H1 (cell line): ENCODE results near the gene WSCD1. TPM values are rescaled to one million over a fixed set of nuclear protein-coding genes. Genes with fewer than 3 reads are reported as not detected.

ENCODE experiments used
- CTCF ChIA-PET: fragments of 300-600 bp; sonication (Branson Sonifier 250); formaldehyde crosslinking; loops from one replicate; lab custom pipeline; 2021; ENCODE audit not compliant: partially characterized antibody; lab: Charles Lee
- POLR2A ChIA-PET: fragments of 300-600 bp; sonication (Branson Sonifier 250); formaldehyde crosslinking; loops from one replicate; lab custom pipeline; 2021; ENCODE audit warnings: inconsistent platforms; ENCODE audit not compliant: partially characterized antibody; lab: Charles Lee
- DNase-seq, 2 experiments: peaks; one replicate each; pipeline versions ENCODE4 v3.0.0 to v3.0.0-alpha.2; 2010 to 2022; ENCODE audit warnings: low spot score in 2 of 2, low read depth in 1 of 2, mixed read lengths in 1 of 2
- FAIRE-seq: peaks from 2 replicates; lab custom pipeline; 2011; peaks lifted over from hg19 to GRCh38; lab: Jason Lieb, UNC
- H2AFZ ChIP-seq: 2 replicates; pipeline ENCODE4 v1.8.1; 2012; ENCODE audit warnings: low read length, inconsistent platforms
- H2AK5ac ChIP-seq: 2 replicates; pipeline ENCODE4 v1.6.1; 2013; ENCODE audit warnings: low read depth, low read length
- H2BK120ac ChIP-seq: replicated peaks from 2 replicates; pipeline ENCODE3; 2013; ENCODE audit warnings: low read depth, low read length, inconsistent platforms
- H2BK12ac ChIP-seq: 2 replicates; pipeline ENCODE4 v1.6.1; 2013; ENCODE audit warnings: low read depth, low read length
- H2BK15ac ChIP-seq: 2 replicates; pipeline ENCODE4 v1.6.1; 2013; ENCODE audit warnings: low read length
- H2BK20ac ChIP-seq: 2 replicates; pipeline ENCODE4 v1.6.1; 2013; ENCODE audit warnings: low read length
- H2BK5ac ChIP-seq: 2 replicates; pipeline ENCODE4 v1.6.1; 2013; ENCODE audit warnings: low read depth, low read length
- H3K14ac ChIP-seq: 2 replicates; pipeline ENCODE4 v1.6.1; 2013; ENCODE audit warnings: inconsistent platforms; ENCODE audit not compliant: insufficient read length
- H3K18ac ChIP-seq: 2 replicates; pipeline ENCODE4 v1.6.1; 2013; ENCODE audit warnings: low read length; ENCODE audit errors: extremely low read depth
- H3K23ac ChIP-seq: 2 replicates; pipeline ENCODE4 v1.6.1; 2013; ENCODE audit warnings: inconsistent platforms; ENCODE audit not compliant: insufficient read length
- H3K23me2 ChIP-seq: 2 replicates; pipeline ENCODE4 v1.6.1; 2013; ENCODE audit warnings: low read depth, low read length
- H3K27ac ChIP-seq: 2 replicates; pipeline ENCODE4 v1.6.1; 2011; ENCODE audit warnings: low read depth, low read length, inconsistent platforms
- H3K27me3 ChIP-seq, 4 experiments: replicated peaks in 1 of 4; 1 replicate in 1 of 4; 2 replicates in 3 of 4; pipeline versions ENCODE4 v1.6.1 to v1.8.1; 2011 to 2013; ENCODE audit warnings: low read length in 3 of 4, mild to moderate bottlenecking in 3 of 4, inconsistent platforms in 2 of 4, mixed read lengths in 2 of 4, moderate library complexity in 1 of 4; ENCODE audit not compliant: control insufficient read depth in 3 of 4, insufficient read depth in 3 of 4; ENCODE audit errors: extremely low read depth in 1 of 4
- H3K36me3 ChIP-seq, 4 experiments: 2 replicates each; pipeline versions ENCODE4 v1.6.1 to v1.8.1; 2011 to 2013; ENCODE audit warnings: mild to moderate bottlenecking in 4 of 4, low read length in 3 of 4, moderate library complexity in 2 of 4, control low read depth in 1 of 4, inconsistent platforms in 1 of 4; ENCODE audit not compliant: insufficient read depth in 4 of 4, control insufficient read depth in 2 of 4
- H3K4ac ChIP-seq: replicated peaks from 2 replicates; pipeline ENCODE3; 2013; ENCODE audit warnings: low read length, low read depth, mixed read lengths, inconsistent platforms; ENCODE audit not compliant: insufficient read length
- H3K4me1 ChIP-seq, 4 experiments: replicated peaks in 1 of 4; 1 replicate in 1 of 4; 2 replicates in 3 of 4; pipeline versions ENCODE4 v1.6.1 to v1.8.1; 2011 to 2013; ENCODE audit warnings: low read length in 3 of 4, inconsistent platforms in 2 of 4, mixed read lengths in 1 of 4; ENCODE audit not compliant: insufficient read depth in 4 of 4, control insufficient read depth in 3 of 4
- H3K4me2 ChIP-seq, 2 experiments: 2 replicates each; pipeline versions ENCODE4 v1.6.1 to v1.8.1; 2011 to 2013; ENCODE audit warnings: low read depth in 2 of 2, low read length in 2 of 2, control low read depth in 1 of 2, inconsistent platforms in 1 of 2, mild to moderate bottlenecking in 1 of 2; ENCODE audit not compliant: insufficient read depth in 1 of 2
- H3K4me3 ChIP-seq, 4 experiments: fragments of 200-600, 300-600 bp in 1 of 4; sonication (generic), shearing (Covaris generic), sonication (Bioruptor Twin) in 1 of 4; 2 replicates each; pipeline versions ENCODE4 v1.5.1 to v1.8.1; 2011 to 2016; ENCODE audit warnings: low read length in 4 of 4, low read depth in 3 of 4, control low read depth in 2 of 4, inconsistent platforms in 2 of 4, mild to moderate bottlenecking in 2 of 4, mixed read lengths in 1 of 4, moderate library complexity in 1 of 4; ENCODE audit not compliant: insufficient read depth in 2 of 4; ENCODE audit errors: extremely low read depth in 1 of 4
- H3K56ac ChIP-seq: replicated peaks from 2 replicates; pipeline ENCODE3; 2013; ENCODE audit warnings: low read depth, mild to moderate bottlenecking, mixed read lengths, low read length, inconsistent platforms; ENCODE audit not compliant: insufficient read length
- H3K79me1 ChIP-seq: 2 replicates; pipeline ENCODE4 v1.6.1; 2013; ENCODE audit warnings: low read depth, low read length, control low read depth
- H3K79me2 ChIP-seq, 2 experiments: 2 replicates each; pipeline versions ENCODE4 v1.6.1 to v1.8.1; 2012 to 2013; ENCODE audit warnings: low read length in 2 of 2, mild to moderate bottlenecking in 2 of 2, inconsistent platforms in 1 of 2; ENCODE audit not compliant: insufficient read depth in 2 of 2, control insufficient read depth in 1 of 2
- H3K9ac ChIP-seq, 4 experiments: replicated peaks in 1 of 4; 1 replicate in 1 of 4; 2 replicates in 3 of 4; pipeline versions ENCODE4 v1.6.1 to v1.8.1; 2011 to 2013; ENCODE audit warnings: low read depth in 3 of 4, low read length in 3 of 4, control low read depth in 2 of 4, mild to moderate bottlenecking in 2 of 4, moderate library complexity in 2 of 4, inconsistent platforms in 1 of 4; ENCODE audit errors: extremely low read depth in 1 of 4
- H3K9me3 ChIP-seq, 2 experiments: 2 replicates each; pipeline versions ENCODE4 v1.6.1 to v1.8.1; 2012 to 2013; ENCODE audit warnings: mild to moderate bottlenecking in 2 of 2, moderate library complexity in 2 of 2, control low read depth in 1 of 2, inconsistent platforms in 1 of 2, low read depth in 1 of 2, low read length in 1 of 2, mixed read lengths in 1 of 2; ENCODE audit not compliant: insufficient read depth in 2 of 2
- H4K20me1 ChIP-seq, 2 experiments: replicated peaks in 1 of 2; 2 replicates each; pipeline versions ENCODE3 to v1.8.1; 2011 to 2013; ENCODE audit warnings: inconsistent platforms in 2 of 2, low read length in 2 of 2, mild to moderate bottlenecking in 1 of 2; ENCODE audit not compliant: insufficient read depth in 2 of 2, control insufficient read depth in 1 of 2
- H4K5ac ChIP-seq: 2 replicates; pipeline ENCODE4 v1.6.1; 2013; ENCODE audit warnings: low read length, low read depth, mixed read lengths, inconsistent platforms; ENCODE audit not compliant: insufficient read length
- H4K8ac ChIP-seq: 2 replicates; pipeline ENCODE4 v1.8.0; 2013; ENCODE audit warnings: mild to moderate bottlenecking, moderate library complexity, low read length, inconsistent platforms; ENCODE audit not compliant: insufficient read depth; ENCODE audit errors: extremely low read depth
- H4K91ac ChIP-seq: replicated peaks from 2 replicates; pipeline ENCODE3; 2013; ENCODE audit warnings: low read length, mixed read lengths, inconsistent platforms; ENCODE audit not compliant: insufficient read length
- CHD1 ChIP-seq: IDR thresholded peaks from 2 replicates; pipeline ENCODE4 v1.6.1; 2012; ENCODE audit warnings: low read depth, low read length, improper control_type of control experiment
- MAX ChIP-seq: IDR thresholded peaks from 2 replicates; pipeline ENCODE4 v1.6.1; 2012; ENCODE audit warnings: inconsistent platforms
- RAD21 ChIP-seq, 2 experiments: IDR thresholded peaks in 1 of 2; conservative IDR thresholded peaks in 1 of 2; 2 replicates each; pipeline ENCODE4 v1.6.1; 2011; ENCODE audit warnings: low read depth in 2 of 2, low read length in 2 of 2, improper control_type of control experiment in 1 of 2, inconsistent platforms in 1 of 2, mild to moderate bottlenecking in 1 of 2, moderate library complexity in 1 of 2
- RBBP5 ChIP-seq: IDR thresholded peaks from 2 replicates; pipeline ENCODE4 v1.7.1; 2012; ENCODE audit warnings: low read depth, mild to moderate bottlenecking, inconsistent platforms, low read length, moderate library complexity, borderline replicate concordance
- SIX5 ChIP-seq: IDR thresholded peaks from 2 replicates; pipeline ENCODE4 v1.6.1; 2011; ENCODE audit warnings: mild to moderate bottlenecking, low read depth, low read length
- WGBS, 2 experiments: shearing (Covaris generic) in 1 of 2; methylation state at CpG; one replicate each; pipeline versions ENCODE4 v1.1.6 to v1.1.7; 2013 to 2015; ENCODE audit warnings: low lambda C conversion rate in 2 of 2, mixed read lengths in 2 of 2, inconsistent platforms in 1 of 2, low coverage in 1 of 2, missing lambda C conversion rate in 1 of 2; ENCODE audit not compliant: insufficient replicate concordance in 2 of 2, insufficient coverage in 1 of 2, insufficient read length in 1 of 2; ENCODE audit errors: extremely low coverage in 1 of 2, missing lambda C conversion rate in 1 of 2; 5-methylcytosine and 5-hydroxymethylcytosine counted together
- polyA plus RNA-seq, 7 experiments: library from polyadenylated mRNA; depleted of rRNA in 3 of 7; stranded (reverse) in 5 of 7; unstranded in 2 of 7; fragments of >200 nt in 5 of 7; fragments of 200-250 nt in 2 of 7; gene quantifications; 1 replicate in 5 of 7; 2 replicates in 1 of 7; 4 replicates in 1 of 7; pipeline versions ENCODE4 v1.2.1 to v1.2.3, GENCODE V29; 2011 to 2013; ENCODE audit warnings: missing spikeins in 2 of 7, mixed read lengths in 2 of 7
- total RNA-seq: library from RNA; stranded (reverse); fragmentation: NEBNext Ultra II Directional; extraction: Animal tissue kit (Norgen Biotek cat#: 25700); gene quantifications from 2 replicates; pipeline ENCODE4 v1.2.1, GENCODE V29; 2021

WSCD1 gene
- total and polyA plus RNA-seq, 2 of the 8 experiments (the other 6 are each of a cell fraction or from before 2014, with no cell fraction given) = 21.9 to 39.0 TPM

GRCh38 chr17:6157716-6158115 is 87.5 kb downstream of the WSCD1 start:
- no peak for FAIRE-seq
- ChIA-PET POLR2A (interaction anchor here (1.5 kb wide), 1 partner anchor 18 kb away, joined by 3 read pairs; no protein-coding TSS in a partner anchor), CTCF (interaction anchor here (1.1 to 1.2 kb wide), 2 partner anchors 125 to 569 kb away, joined by 3 to 4 read pairs; no protein-coding TSS in a partner anchor)
- H3K4me2 ChIP-seq = no peak overlapping the region
- H4K8ac ChIP-seq = no peak overlapping the region
- H4K5ac ChIP-seq = no peak overlapping the region
- H2BK120ac ChIP-seq = no peak overlapping the region
- no peak for DNase-seq
- H2BK20ac ChIP-seq = no peak overlapping the region
- H3K27ac ChIP-seq = no peak overlapping the region
- H2AK5ac ChIP-seq = no peak overlapping the region
- no peak overlapping the region for H2AFZ ChIP-seq
- H3K4ac ChIP-seq = no peak overlapping the region
- no peaks in the 10 kb centered on the region for H4K20me1 ChIP-seq
- H3K79me2 ChIP-seq = no peaks in the 10 kb centered on the region
- H3K23ac ChIP-seq = no peak overlapping the region
- no peaks in the 10 kb centered on the region for H3K36me3 ChIP-seq
- H3K9me3 ChIP-seq = no peaks in the 10 kb centered on the region
- peaks cover 3 to 19% (median 13%) of the 10 kb centered on the region in 4 experiments for H3K4me1 ChIP-seq
- no peaks in the 10 kb centered on the region for H3K27me3 ChIP-seq
- H3K9ac ChIP-seq = no peak overlapping the region
- H3K4me3 ChIP-seq = no peak overlapping the region
- no peaks in the 10 kb centered on the region for H3K79me1 ChIP-seq
- H3K18ac ChIP-seq = no peak overlapping the region
- no peak overlapping the region for H3K14ac ChIP-seq
- 87% methylated on average over 4 of the region's 4 CpGs; no CpG with 5 or more reads in 1 of the 2 experiments for WGBS, 2 experiments
- no peak overlapping the region for H2BK12ac ChIP-seq
- no peak overlapping the region for H4K91ac ChIP-seq
- H3K56ac ChIP-seq = no peak overlapping the region
- no peak overlapping the region for H2BK15ac ChIP-seq
- H3K23me2 ChIP-seq = no peaks in the 10 kb centered on the region
- no peak for TF ChIP-seq RAD21 (IDR thresholded peaks at IDR 0.05 in 1 of 2, conservative IDR thresholded peaks at IDR 0.05 in 1 of 2; ENCODE audit: low read depth in 2 of 2, low read length in 2 of 2)
- TF ChIP-seq MAX = no peak
- TF ChIP-seq RBBP5 = no peak
- TF ChIP-seq SIX5 = no peak
- TF ChIP-seq CHD1 = no peak
- no peak overlapping the region for H2BK5ac ChIP-seq
